NCI-H2029 treated with DMSO at 0.1 percent for 48 hours (cell line): ENCODE data around the gene PODNL1.
"Not testable (repeated sequence)": the region's sequence is repeated elsewhere in the genome, so short reads cannot be mapped to it uniquely, and the experiment has no call there.

Experiments used
- DNase-seq: peaks from one replicate; lab custom pipeline; 2025; lab: John Stamatoyannopoulos, UW

Gene PODNL1

DNA sequence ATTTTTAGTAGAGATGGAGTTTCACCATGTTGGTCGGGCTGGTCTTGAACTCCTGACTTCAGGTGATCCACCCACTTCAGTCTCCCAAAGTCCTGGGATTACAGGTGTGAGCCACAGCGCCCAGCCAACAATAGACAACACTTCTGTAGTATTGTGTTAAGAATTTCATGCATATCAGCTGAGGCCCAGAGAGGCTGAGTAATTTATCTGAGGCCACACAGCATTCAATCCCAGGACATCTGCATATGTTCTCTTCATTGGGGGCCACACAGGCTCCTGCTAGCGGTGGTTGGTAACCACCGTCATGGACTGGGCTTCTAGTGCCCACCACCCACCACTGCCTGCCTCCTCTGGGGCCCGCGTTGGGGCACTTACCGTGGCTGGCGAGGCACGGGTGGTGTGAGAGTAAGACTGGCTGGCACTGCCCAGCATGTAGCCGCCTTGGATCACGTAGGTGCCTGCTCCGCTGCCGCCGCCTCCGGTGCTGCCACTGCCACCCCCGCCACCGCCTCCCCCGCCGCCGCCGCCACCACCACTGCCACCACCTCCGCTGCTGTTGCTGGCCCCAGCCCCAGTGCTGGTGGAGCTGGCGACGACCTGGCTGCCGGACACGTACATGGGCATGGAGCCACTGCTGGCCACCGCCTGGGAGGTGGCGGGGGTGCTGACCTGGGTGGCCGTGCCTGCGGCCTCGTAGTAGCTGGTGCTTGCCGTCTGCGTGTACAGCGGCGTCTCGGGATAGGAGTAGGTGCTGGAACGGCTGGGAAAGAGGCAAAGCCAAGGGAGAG, 34.3 kb upstream of the PODNL1 start:
- no peak for DNase-seq

DNA sequence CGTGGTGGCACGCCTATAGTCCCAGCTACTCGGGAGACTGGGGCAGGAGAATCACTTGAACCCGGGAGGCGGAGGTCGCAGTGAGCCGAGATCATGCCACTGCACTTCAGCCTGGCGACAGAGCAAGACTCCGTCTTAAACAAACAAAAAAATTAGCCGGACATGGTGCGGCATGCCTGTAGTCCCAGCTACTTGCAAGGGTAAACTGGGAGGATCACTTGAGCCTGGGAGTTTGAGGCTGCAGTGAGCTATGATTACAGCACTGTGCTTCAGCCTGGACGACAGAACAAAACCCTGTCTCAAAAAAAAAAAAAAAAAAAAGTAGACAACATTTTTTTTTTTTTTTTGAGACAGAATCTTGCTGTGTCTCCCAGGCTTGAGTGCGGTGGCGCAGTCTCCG, 33.7 kb upstream of the PODNL1 start:
- not testable (repeated sequence) for DNase-seq

DNA sequence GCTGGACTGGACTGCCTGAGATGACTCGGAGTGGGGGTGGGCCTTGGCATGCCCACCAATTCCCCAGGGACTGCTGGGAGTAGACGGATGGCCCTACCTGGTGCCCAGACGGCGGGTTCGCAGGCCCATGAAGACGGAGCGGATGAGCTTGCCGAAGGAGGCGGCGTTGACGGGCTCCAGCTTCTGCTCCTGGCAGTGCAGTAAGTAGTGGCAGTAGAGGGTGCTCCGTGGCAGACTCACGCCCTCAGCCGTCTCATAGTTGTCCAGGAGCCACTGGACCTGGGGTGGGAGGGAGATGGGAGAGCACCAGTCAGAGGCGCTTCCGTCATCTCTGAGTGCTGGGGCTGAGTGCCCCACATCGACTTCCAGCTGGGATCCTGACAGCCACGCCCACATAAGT, 31.7 kb upstream of the PODNL1 start:
- DNase-seq = no peak

GRCh38 chr19:13968999-13969398, 30.8 kb upstream of the PODNL1 start:
- no peak for DNase-seq

DNA sequence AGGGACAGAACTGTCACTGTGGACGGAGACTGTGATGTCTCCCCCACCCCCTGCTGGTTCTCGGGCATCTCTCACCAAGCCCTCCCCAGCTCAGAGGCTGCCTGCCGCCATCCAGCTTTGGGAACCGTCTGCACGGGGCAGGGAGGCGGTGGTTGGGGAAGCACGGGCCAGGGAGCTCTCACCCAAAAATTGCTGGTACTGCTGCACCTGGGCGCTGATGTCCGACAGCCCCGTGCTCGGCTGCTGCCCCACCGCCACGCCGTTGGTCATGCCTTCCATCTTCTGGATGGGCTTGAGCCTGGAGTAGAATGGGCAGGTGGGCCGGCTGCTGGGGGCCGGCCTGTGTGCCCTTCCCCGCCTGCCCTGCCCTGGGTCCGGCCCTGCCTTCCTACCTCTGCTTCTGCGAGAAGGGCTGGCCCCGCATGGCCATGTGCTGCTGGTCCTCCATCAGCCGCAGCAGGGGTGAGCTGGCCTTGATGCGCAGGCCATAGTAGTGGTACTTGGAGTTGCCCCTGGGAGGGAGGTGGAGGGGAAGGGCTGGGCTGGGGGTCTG, 30.2 kb upstream of the PODNL1 start:
- DNase-seq = no peak

GRCh38 chr19:13967206-13967605, 29.0 kb upstream of the PODNL1 start:
- DNase-seq = not testable (repeated sequence)

DNA sequence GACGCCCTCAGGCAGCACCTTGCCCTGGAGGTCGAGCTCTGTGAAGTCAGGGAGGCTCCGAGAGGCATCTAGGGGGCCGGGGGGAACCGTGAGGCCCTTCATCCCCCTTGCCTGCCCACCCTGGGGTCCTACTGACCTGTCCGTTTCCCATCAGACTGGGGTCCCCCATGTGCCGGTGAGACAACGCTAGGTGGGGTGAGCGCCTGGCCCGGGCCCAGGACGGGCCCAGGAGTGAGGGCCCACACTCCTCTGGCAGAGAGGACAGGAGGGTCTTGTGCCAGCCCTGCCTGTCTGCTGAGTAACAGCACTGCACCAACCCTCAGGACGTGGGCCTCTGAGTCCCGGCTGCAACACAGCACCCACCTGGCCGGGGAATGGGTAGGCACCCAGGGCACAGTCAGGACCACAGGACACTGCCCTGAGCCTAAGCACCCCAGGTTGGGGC, 28.5 kb upstream of the PODNL1 start:
- DNase-seq = no peak

DNA sequence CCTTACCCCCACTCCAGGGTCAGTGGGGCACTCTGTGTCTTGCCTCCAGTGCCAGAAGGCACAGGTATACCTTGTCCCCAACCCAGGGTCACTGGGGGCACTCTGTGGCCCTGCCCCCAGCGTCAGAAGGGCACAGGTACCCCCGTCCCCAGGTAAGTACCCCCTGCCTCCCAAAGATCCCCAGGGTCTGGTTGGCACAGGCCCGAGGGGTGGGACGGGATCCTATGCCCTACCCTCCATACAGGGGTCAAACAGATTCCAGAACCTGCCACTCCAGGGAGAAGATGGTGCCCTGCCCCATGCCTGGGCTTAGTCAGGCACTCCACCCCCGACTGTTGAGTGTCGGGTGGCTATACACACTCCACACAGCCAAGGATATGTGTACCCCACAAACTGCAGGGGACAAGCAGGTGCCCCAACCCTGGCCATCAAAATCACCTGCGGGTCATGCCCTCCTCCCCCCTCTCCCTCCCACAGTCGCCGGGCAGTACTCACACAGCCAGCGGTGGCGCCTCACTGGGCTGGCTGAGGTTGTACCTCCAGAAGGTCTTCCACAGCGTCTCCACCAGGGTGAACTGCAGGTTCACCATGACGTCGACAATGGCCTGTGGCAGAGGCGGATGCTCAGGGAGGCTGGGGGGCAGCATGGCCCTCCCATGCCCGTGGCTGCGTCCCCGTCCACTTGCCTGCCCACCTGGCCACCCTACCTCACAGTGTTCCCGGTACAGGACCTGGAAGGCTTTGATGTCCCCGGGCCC, 27.9 kb upstream of the PODNL1 start:
- no peak for DNase-seq

GRCh38 chr19:13965377-13965896, 27.2 kb upstream of the PODNL1 start:
- DNase-seq = no peak

DNA sequence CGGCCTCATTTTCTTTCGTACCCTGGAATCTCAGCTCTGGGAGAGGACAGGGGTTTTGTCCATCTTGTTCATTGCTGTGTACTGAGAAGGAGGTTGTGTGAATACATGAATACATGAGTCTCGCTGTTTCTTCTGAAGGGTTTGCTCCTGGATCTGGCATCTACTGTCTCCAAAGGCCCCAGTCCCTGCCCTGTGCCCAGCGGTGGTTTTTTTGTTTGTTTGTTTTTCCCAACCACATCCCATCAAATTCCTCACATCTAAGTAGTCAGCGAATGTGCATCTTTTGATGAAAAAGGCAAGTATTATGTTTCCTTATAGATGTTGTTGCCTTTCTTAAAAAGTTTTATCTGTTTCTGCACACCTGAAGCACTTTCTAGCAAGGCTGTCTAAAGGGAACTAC, 26.6 kb upstream of the PODNL1 start:
- DNase-seq = no peak

GRCh38 chr19:13963603-13964105, 25.4 kb upstream of the PODNL1 start:
- no peak for DNase-seq

DNA sequence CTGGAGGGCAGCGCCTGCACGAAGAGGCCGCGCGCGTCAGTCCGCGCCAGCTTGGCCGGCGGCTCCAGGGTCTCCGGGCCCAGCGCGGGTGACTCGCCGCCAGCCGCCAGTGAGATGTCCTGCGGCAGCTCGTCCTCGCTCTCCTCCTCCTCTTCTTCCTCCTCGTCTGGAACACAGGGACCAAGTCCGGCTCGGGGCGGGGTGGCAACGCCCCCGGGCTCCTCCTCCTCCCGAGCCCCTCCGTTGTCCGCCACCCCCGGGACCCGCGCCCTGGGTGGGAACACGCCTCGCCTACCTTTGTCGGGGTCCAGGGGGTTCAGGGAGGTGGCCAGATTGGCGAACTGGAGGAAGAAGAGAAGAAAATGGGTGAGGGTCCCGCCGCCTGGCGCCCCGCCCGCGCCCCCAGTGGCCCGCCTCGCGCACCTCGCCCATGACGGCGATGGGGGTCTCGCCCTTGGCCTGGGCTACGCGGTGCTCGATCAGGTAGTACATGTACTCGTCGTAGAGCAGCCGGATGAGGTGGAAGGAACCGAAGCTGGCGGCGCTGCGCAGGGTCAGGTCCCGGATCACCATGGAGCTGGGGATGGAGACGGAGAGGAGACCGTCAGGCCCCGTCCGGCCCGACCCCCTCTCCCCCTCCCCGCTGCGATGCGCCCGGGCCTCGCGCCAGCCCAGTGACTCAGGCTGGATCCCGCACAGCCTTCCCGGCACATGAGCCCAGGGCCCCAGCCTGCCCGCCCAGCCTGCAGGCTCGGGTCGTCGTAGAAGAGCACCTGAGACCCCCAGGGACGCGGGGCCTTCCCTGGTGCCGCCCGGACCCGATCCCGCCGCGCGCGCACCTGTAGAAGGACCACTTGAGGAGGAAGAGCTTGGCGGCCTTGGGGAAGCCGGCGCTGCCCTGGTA, 24.7 kb upstream of the PODNL1 start:
- no peak for DNase-seq

- no peak for DNase-seq
These were observed 23.8 kb upstream of the PODNL1 start for GRCh38 chr19:13961826-13962698.

DNA sequence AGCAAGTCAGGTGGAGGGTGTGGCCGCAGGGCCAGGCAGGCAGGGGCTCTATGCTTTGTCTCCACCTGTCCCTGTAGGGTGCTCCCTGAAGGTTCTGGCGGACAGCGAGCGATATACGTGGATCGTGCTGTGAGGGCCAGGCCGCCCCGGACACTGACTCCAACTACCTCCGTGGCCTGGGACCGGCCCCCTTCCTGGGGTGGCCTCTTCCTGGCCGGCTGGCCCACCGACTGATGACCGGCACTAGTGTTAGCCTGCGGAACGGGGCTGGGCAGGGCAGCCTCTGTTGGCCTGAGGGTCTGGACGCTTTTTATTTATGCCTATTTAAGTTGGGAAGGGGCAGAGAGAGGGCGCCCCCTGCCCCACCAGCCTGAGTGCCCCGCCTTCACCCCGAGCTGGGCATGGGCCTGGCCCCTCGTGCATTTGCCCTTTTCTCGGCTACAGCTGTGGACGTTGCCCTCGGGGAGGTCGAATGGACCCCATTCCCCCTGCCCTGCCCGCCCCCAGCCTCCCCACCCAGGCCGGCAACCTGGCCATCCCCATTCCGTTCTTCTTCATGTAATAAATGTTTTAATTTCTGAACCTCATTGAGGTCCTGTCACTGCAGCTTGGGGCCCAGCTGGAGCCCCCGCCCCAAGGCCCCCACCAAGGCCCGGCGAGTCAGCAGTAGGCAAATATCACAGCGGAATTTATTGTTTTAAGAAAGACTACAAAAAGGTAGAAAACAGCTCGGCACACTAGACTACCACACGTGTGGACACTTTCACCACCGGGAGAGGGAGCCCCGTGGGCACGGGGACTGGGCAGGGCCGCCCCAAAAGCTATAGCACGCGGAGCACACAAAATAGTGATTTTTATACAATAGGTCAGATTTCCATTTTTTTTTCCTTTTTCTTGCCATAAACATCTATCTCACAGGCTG, 22.9 kb upstream of the PODNL1 start:
- DNase-seq = no peak

GRCh38 chr19:13959962-13960862, 22.0 kb upstream of the PODNL1 start:
- no peak for DNase-seq

DNA sequence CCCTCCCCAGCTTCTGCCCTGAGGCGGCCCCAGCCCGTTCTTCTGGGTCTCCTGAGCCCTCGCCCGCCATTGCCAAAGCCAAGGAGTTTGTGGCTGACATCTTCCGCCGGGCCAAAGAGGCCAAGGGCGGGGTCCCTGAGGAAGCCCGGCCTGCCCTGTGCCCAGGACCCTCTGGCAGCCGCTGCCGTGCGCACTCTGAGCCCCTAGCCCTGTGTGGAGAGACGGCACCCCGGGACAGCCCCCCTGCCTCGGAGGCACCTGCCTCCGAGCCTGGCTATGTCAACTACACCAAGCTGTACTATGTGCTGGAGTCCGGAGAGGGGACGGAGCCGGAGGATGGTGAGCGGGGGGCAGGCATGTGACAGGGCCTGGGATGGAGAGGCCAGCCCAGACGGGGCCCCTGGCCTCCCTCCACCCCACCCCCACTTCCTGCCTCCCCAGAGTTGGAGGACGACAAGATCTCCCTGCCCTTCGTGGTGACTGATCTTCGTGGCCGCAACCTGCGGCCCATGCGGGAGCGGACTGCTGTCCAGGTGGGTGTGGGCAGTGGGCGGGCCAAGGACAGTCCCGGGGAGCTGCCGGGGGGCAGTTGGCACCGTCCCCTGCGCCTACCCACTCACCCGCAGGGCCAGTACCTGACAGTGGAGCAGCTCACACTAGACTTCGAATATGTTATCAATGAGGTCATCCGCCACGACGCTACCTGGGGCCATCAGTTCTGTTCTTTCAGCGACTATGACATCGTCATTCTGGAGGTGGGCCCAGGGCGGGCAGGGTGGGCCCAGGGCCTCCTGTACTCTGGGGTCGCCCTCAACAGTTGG, 21.1 kb upstream of the PODNL1 start:
- no peak for DNase-seq

- no peak for DNase-seq
These were observed 19.8 kb upstream of the PODNL1 start for GRCh38 chr19:13958043-13958442.

- DNase-seq = no peak
These were observed 18.8 kb upstream of the PODNL1 start for GRCh38 chr19:13957051-13957450.
